ENCODE data around the gene PXDN.

PXDN gene

GRCh38 chr2:1677821-1678165 is 66.5 kb downstream of the PXDN start:
- DNase-seq, result no peak

GRCh38 chr2:1676913-1677820 is 67.1 kb downstream of the PXDN start:
- no peak for DNase-seq

- DNase-seq, result no peak
Observed at GRCh38 chr2:1676091-1676912, 68.0 kb downstream of the PXDN start.

- DNase-seq, result no peak
Observed at GRCh38 chr2:1675633-1676032, 68.7 kb downstream of the PXDN start.

- no peak for DNase-seq
Observed at GRCh38 chr2:1674766-1675397, 69.4 kb downstream of the PXDN start.

GRCh38 chr2:1674276-1674675 is 70.0 kb downstream of the PXDN start:
- DNase-seq, result no peak

- no peak for DNase-seq
Observed at GRCh38 chr2:1673160-1673944, 71.0 kb downstream of the PXDN start.

- no peak for DNase-seq
Observed at GRCh38 chr2:1672738-1673137, 71.6 kb downstream of the PXDN start.

- no peak for DNase-seq
Observed at GRCh38 chr2:1671916-1672315, 72.4 kb downstream of the PXDN start.

- DNase-seq, result no peak
Observed at GRCh38 chr2:1670636-1671035, 73.7 kb downstream of the PXDN start.

- no peak for DNase-seq
Observed at GRCh38 chr2:1665761-1666505, 78.4 kb downstream of the PXDN start.

- no peak for DNase-seq
Observed at GRCh38 chr2:1664698-1665097, 79.6 kb downstream of the PXDN start.

- DNase-seq, result no peak
Observed at GRCh38 chr2:1664076-1664605, 80.2 kb downstream of the PXDN start.

- DNase-seq, result no peak
Observed at GRCh38 chr2:1663621-1664020, 80.7 kb downstream of the PXDN start.

- DNase-seq, result no peak
Observed at GRCh38 chr2:1662606-1663180, 81.6 kb downstream of the PXDN start.

- DNase-seq, result no peak
Observed at GRCh38 chr2:1661891-1662605, 82.3 kb downstream of the PXDN start.

- DNase-seq, result no peak
Observed at GRCh38 chr2:1660656-1661640, 83.4 kb downstream of the PXDN start.

GRCh38 chr2:1659951-1660565 is 84.3 kb downstream of the PXDN start:
- no peak for DNase-seq
